HG03196 (cell line): ENCODE data around the gene INTS6.
"Not testable (repeated sequence)": the region's sequence is repeated elsewhere in the genome, so short reads cannot be mapped to it uniquely, and the experiment has no call there.

Experiments
- ATAC-seq: cut with Tn5 transposase; IDR thresholded peaks from one replicate; pipeline ENCODE4 v1.9.1; 2021; ENCODE audit not compliant: unreplicated experiment

Gene INTS6

DNA sequence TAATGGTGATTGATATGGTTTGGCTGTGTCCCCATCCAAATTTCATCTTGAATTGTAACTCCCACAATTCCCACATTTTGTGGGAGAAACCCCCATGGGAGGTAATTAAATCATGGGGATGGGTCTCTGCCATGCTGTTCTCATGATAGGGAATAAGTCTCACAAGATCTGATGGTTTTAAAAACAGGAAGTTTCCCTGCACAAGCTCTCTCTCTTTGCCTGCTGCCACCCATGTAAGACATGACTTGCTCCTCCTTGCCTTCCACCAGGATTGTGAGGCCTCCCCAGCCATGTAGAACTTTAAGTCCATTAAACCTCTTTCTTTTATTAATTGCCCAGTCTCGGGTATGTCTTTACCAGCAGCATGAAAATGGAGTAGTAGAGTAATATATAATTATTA lies 37.5 kb downstream of the INTS6 start:
- not testable (repeated sequence) for ATAC-seq

DNA sequence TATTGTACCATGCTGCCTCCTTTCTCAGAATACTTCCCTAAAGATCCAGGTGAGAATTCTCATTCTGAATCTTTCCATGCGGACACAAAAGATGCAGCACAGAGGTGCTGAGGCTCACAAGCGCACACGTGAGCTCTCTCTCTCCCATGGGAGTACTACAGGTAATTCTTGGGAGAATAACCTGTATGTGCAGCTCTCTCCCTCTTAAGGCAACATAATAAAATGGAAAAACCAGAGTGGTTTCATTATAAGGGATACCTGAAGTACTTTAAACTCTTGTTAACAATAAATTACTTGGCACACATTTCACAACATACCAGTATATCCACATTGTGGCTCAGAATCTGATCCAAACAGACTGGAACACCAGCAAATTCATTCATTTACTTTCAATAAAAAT lies 40.4 kb downstream of the INTS6 start:
- ATAC-seq, result no peak

DNA sequence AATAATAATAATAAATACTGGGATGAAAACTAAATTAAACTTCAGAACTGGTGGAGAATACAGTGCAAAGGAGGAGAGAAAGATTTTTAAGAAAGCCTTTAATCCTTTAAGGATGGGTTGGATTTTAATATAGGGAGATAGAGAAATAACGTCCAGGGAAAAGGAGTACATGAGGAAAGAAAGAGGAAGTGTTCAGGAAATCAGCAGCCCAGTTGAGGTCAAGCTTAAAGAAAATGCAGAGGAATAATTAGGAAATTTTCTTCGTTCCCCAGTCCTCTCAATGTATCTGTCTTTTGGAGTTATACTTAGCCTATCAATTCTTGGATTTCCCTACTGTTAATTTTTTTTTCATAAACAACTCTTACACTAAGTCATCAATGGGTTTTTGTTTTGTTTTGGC lies 47.7 kb downstream of the INTS6 start:
- no peak for ATAC-seq

DNA sequence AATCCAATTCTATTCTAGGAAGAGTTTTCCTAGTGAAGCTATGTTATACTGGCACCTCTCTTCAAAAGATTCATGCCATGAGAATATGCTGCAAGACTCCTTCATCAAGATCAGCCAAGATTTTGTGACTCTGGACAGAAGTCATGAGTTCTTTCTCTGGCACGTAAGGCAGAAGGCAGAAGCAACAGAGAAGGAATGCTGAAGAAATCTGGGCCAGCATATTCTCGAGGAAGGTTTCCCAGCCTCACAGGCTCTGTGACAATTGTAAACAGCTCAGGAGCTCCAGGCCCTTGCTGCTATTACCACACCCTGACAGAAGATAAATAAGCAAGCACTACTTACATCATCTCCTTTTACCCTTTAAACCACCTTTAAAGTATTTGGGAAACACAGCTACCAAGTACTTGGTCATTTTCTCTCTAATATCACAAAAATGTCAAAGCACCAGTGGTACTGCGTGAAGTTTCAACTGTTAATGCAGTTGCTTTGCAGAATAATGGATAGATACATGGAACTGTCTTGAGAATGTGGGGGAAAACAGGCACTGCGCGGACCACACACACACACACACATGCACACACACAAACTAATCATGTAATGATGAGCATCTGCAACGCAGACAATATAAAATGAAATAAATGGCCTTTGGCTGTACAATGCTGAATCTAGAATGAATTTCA lies 55.4 kb downstream of the INTS6 start:
- ATAC-seq, result no peak

DNA sequence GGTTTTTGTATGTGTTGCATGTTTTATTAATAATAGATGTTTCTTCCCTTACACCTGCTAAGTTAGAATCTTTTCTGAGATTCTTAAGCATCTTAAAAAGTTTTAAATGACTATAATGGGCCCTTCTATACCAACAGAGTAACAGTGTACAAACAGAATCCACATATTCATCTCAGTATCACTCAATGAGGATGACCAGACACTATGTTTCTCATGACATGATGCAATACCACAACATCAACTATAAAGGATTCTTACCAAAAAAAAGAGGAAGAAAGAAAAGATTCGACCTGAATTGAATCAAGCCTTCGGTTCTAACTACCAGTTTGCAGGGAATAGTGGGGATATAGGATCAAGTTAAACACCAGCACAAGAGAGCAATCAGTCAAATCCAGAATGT lies 56.5 kb downstream of the INTS6 start:
- ATAC-seq, result no peak

DNA sequence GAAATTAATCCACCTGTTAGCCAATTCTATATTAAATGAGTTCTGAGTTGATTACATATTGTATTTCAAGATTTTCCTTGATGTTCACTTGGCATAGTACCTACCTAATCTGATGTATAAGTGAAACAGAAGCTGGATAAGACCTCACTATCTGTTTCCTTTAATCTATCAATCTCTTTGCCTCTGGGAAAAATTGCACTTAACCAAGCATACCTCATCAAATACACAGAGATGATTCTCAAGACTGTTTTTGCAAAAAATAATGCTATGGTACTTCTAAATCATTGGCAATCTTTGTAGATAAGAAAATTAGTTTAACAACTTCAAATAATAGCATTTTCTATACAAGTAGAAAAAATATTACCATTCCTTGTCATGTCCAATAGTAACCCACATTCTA lies 58.1 kb downstream of the INTS6 start:
- no peak for ATAC-seq

DNA sequence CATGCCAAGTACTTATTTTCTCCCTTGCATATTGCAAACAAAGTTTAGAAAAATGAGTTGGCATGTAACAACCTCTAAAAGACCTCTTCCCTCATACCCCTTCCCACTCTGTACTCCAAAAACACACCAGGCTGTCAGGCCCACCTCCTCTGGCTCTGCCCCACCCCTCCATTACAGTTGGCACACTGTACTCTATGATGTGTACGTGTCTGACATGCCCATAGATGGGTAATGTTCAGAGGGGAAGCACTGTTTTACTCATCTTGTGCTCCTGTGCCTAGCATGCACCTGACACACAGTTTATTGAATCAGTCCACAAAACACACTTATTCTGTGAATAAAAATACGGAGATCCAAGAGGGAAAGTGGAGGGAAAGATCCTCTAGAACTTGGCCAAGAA lies 67.7 kb downstream of the INTS6 start:
- no peak for ATAC-seq

DNA sequence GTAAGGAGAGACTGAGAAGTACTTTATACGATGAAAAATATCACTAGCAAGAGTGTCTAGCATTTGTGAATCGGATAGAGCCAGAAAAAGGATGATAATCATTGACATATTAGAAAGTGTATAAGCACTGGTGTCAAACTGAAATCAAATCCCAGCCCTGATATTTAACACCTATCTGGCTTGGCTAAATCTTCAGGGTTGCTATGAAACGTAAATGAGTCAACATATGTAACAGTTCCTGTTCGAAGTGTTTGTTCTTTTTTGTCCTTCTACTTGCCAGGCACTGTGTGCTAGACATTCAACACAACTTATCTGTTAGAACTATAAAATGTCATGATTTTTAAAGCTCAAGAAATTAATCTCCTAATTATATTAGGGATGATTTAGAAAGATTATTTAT lies 72.6 kb downstream of the INTS6 start:
- no peak for ATAC-seq

DNA sequence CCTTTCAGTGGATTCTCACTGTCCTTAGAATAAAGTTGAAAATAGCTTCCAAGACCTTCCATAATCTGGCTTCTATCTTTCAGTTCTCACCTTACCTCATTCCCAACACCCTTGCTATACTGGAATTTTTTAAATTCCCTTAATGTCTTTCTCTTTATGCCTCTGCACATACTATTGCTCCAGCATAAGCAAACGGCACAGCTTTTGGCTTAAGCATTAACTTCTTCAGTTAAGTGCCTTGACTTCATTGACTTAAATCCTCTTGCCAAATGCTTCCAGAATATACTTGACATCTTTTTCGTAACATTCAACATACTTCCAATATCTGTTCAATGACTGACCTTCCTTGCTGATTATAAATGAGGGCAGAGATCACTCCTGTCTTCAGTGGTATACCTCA lies 79.4 kb downstream of the INTS6 start:
- ATAC-seq, result no peak

DNA sequence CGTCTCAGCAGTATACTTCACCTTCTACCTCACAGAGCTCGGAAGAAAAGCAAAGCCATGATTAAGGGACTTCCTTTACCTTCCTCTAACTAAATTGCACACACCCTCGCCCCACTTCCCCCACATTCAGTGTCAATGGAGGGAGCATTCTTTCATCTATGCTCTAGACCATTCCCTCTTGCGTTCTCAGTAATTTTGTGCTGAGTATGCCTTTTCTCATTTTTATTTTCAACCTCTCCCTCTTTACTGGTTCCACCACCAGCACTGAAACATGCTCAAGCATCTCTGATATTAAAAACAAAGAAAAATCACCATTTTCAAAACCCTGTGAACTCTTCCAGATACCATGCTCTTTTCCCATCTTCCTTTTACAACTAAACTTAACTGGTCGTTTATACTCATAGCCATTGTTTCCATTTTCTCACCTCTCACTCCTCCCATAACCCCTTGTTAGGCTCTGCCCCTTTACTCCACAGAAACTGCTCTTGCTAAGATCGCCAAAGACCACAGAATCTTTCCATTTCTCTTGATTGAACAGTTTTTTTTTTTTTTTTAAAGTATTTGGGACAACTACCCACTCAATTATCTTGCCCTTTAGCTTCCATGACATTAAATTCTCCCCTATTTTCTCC lies 81.0 kb downstream of the INTS6 start:
- ATAC-seq, result no peak

DNA sequence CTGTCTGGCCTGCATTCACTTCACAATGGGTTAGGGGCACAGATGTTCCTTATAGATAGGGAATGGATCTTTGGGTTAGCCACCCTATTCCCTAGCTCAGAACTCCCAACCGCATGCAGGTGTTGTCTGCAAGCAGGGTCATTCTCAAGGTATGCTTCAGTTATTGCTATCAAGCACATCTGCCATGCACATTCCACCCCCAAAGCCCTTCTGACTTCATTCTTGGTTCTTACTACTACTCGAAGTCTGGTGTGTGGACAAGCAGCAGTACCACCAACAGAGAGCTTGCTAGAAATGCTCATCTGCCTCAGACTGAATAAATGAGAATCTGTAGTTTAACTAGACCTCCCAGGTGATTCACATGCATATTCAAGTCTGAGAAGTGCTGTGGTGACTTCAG lies 82.0 kb downstream of the INTS6 start:
- ATAC-seq, result no peak

DNA sequence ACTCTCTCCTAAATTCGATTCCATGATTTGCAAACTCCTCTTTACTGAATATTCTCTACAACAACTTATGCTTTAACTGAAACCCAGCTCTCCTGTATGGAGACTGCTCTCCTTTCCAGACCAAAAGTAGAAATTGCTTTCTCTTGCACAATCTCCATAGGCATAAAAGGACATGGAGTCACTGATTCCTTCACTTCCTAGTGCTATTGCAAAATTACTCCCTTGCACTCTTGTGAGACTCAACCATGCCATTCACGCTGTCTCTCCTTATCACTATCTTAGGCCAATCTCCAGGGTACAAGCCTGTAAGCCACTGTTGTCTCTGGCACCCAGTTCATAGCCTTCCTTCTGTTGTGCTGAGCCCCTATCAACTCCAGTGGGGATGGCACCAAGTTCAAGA lies 82.7 kb downstream of the INTS6 start:
- ATAC-seq, result no peak

DNA sequence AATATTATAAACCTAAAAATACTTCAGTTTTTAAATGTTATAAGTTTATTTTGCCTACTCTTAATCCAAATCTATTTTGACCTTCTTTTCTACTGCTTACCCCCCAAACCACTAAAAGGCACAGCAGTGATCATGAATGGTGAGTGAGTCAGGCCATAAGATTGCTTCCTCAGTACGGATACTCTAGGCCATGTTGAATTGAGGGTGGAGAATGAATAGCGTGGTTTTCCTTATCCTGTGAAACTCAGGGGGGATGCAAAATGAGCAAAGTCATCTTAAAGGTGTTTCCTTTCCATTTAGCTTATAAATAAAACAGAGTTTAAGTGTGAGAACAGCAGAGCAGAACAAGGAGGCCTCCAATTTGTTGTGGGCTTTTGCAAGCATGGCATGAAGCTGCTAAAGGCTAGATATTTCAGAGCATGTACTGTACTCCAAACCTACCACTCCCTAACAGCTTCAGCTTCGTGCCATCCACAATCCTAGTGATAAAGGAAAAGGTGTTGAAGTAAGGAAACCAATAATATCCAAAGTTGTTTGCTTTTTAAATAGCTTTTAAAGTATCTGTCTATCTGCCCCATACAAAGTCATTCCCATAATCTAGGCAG lies 88.3 kb downstream of the INTS6 start:
- no peak for ATAC-seq

DNA sequence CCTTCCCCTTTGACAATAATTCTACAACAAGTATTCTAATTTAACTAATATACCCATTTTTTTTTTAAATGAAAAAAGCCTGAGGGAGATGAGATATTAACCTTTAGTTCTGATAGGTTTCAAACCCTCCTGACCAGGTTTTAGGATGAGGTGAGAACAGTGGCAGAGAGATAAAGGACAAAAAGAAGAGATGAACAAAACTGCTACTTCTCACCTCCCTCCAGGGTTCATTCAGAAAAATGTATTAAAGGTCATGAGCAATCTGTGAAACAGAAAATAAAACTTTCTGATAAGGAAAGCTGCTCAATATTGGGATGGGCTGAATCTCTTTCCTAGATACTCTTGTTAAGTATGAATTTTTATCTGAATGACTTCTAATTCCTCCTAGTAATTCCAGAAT lies 89.2 kb downstream of the INTS6 start:
- no peak for ATAC-seq

DNA sequence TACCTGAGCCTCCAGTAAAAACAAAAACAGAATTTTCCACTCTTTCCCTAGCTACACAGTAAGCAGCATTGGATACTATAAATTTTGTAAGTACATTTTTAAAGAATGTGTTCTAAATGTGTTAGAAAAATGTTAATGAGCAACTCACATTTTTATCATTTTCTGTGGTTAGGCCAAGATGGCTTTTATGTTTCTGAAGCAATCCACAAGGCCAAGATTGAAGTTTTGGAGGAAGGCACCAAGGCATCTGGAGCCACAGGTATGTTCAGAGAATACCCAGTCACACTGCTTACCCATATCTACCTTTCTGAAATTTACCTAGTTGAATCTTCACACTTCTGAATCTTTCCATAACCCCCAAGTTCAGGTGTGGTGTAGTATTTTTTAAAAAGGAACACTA lies 91.7 kb downstream of the INTS6 start:
- no peak for ATAC-seq

DNA sequence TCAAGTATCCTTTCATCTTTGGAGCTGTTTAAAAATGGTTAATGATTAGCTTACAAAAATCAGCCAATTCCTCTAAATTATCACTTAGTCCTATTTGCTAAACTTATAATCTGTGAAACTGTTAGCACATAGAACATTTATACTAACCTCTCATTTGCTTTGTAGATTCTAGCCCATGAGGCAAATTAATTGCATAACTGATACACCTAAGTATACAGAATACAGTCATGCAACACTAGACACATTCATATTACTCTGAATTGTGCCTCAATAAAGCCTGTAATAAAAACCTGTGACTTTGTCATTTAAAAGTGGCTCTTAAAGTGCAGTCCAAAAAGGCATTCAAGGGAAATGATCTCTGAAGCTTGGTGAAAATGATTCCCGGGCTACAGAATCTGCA lies 92.3 kb downstream of the INTS6 start:
- no peak for ATAC-seq

DNA sequence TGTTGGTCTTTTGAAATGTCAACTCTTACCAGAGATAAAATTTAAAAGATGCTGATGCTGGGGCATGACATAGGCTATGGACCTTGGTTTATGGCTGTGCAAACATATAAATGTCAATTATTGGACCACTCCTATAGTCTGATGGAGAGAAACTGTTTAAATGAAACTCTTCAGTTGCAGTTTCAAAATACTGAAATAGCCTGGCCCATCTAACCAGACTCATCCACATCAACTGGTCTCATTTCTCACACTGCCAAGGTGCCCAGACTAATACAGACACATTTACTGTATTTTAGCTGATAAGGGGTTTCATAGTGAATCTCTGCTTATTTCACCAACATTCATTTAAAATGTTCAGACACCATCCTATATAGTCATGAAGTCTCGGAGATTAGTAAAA lies 93.5 kb downstream of the INTS6 start:
- ATAC-seq, result no peak

DNA sequence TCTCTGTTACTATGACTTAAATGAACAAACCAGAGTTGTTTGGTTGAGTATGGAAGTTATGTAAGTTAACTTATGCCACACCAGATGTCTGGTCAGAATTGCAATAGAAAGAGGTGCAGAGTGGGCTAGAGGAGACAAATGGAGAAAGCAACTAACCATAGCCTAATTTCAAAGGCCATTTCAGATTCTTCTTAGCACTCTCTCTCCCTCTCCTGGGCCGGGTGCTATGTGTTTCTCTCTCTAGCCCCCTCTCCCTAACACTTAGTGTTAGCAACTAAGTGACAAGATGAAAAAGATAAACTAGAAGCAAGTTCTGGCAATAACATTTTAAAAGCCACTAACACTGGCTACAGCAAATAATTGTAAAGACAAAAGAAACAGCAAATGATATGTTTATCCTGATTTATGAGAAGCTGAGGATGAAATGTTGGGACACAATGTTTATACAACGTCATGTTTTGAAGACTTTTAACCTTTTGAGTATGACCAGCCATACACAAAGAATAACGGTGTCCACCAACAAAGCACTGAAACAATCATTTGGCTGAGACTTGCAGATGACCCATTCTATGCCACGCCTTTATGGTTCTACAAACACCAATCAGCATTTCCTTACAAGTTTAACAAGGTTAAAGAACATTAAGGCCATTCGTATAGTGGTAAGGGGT lies 94.8 kb downstream of the INTS6 start:
- no peak for ATAC-seq

DNA sequence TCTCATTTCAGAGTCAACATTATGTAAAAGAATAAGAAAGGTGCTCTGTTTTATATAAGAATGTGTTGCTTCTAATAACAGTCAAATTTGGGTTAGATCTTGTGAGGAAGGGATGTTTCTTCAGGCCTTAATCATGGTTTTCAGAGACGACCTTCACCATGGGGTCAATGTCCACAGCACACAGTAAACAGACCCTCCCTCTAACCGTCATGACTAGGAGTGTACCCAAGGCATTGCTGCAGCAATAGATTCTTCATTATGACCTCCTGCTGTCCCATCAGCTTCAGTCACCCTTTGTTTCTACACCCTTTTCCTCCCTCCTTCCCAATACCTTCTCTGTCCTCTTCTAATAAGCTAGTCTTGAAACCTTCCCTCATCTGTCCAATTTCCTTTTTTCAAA lies 97.6 kb downstream of the INTS6 start:
- no peak for ATAC-seq

DNA sequence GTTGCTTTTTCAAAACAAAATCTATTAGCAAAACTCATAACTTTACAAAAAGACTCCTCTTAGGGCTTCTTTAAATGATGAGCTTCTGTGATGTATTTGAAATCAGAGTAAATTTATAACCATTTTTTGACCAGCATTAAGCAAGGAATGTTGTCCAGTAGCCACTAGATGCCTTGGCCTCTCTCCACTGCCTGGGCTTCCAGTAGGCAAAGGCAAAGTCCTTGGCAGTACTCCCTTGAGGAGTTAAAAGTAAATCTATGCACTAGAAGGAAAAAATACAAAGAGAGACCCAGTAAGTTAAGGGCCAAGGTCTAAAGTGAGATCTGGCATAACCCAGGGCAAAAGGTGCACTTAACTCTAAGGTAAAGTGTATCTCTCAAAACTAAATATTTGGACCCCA lies 103.8 kb downstream of the INTS6 start:
- no peak for ATAC-seq

DNA sequence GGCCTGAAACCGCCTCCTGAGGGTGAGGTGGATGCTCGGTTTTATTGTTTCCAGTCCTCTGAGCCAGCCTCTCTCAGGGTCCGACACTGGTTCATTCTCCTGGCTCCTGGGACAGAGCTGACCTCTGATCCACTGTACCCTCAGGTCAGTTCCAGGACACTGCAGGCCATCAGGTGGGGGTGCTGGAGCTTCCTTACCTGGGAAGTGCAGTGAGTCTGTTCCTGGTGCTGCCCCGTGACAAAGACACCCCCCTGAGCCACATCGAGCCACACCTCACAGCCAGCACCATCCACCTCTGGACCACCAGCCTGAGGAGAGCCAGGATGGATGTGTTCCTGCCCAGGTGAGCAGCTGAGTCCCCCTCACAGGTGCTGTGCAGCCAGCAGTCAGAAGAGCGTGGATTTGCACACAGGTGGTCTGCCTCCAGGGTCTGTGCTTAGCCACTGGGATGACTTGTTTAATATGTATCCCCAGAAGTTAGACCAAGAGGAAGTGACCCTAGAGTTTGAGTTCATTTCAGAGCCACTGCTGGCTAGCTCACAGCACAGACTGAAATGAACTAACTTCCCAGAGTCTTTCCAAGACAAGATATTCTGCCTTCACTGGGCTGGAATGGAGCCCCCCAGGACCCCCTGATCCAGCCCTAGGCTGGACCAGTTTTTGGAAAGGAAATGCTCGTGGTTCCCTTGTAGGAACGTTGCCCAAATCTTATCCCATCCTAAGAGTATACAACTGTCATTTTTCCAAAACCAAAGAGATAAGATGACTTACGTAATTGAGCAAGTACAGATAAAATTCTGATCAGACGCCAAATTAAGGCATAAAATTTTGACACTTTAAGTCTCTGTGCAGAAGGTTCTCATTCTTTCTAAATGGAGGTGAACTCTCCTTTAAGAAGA lies 104.5 kb downstream of the INTS6 start:
- no peak for ATAC-seq
